Activated T-helper 17 cell treated with anti-CD3 and anti-CD28 coated beads, Interleukin-2, amount 50 U/mL, for 72 hours (primary cell): Measurements from ENCODE around the gene OR7G3. TPM values are rescaled to one million over a fixed set of nuclear protein-coding genes. Genes with fewer than 3 reads are reported as not detected.
A peak's percentile ranks its signal among the peaks of the same experiment; 100 is the strongest.

Experiments used
- ATAC-seq: fragments of 150-1000 bp; cut with Tn5 transposase; replicated peaks from 2 replicates; pipeline ENCODE4 v1.10.0; 2021; ENCODE audit warnings: mild to moderate bottlenecking, moderate library complexity
- H3K27ac Mint-ChIP-seq: one replicate; pipeline ENCODE4 v1.8.0; 2022; ENCODE audit warnings: mixed read lengths
- H3K27me3 Mint-ChIP-seq: one replicate; pipeline ENCODE4 v1.8.0; 2022; ENCODE audit warnings: mixed read lengths
- H3K36me3 Mint-ChIP-seq: one replicate; pipeline ENCODE4 v1.8.0; 2022; ENCODE audit warnings: low read depth, mild to moderate bottlenecking, mixed read lengths
- H3K4me1 Mint-ChIP-seq: one replicate; pipeline ENCODE4 v1.8.0; 2022; ENCODE audit warnings: mixed read lengths
- H3K4me3 Mint-ChIP-seq: one replicate; pipeline ENCODE4 v1.8.0; 2022; ENCODE audit warnings: mild to moderate bottlenecking, mixed read lengths
- H3K9me3 Mint-ChIP-seq: one replicate; pipeline ENCODE4 v1.8.0; 2022; ENCODE audit warnings: mixed read lengths
- total RNA-seq, 2 donors: library from RNA; stranded (reverse); gene quantifications; one replicate each; pipeline ENCODE4 v1.2.3, GENCODE V29; 2022

The OR7G3 gene
- total RNA-seq, 2 donors from 2014 or later = not detected

GRCh38 chr19:9140159-9140874 lies 13.6 kb upstream of the OR7G3 start, which contains the start of gene ZNF317:
TSS of gene ZNF317 (plus strand) at chr19:9140397. CDS start at chr19:9156017, 15,620 bp downstream.
- peak; percentile 96 for ATAC-seq
- Mint-ChIP-seq H3K36me3 (peaks cover 50% of the 10 kb centered on the region), H3K4me1 (peaks cover 15% of the 10 kb centered on the region), H3K4me3 (peak within 1 kb of the TSS; percentile 95), H3K27me3 (no peaks in the 10 kb centered on the region), H3K9me3 (peaks cover 7% of the 10 kb centered on the region), H3K27ac (peak within 1 kb of the TSS; percentile 96)

GRCh38 chr19:9139609-9140158 lies 12.9 kb upstream of the OR7G3 start:
- Mint-ChIP-seq H3K27ac (peak overlapping the region; percentile 96), H3K4me3 (peak overlapping the region; percentile 95), H3K4me1 (peaks cover 15% of the 10 kb centered on the region), H3K9me3 (peaks cover 5% of the 10 kb centered on the region), H3K27me3 (no peaks in the 10 kb centered on the region), H3K36me3 (peaks cover 44% of the 10 kb centered on the region)
- ATAC-seq = peak; percentile 2

GRCh38 chr19:9132422-9132821 lies 5.7 kb upstream of the OR7G3 start:
- H3K36me3 Mint-ChIP-seq = no peaks in the 10 kb centered on the region
- ATAC-seq = no peak
- H3K4me3 Mint-ChIP-seq = no peak overlapping the region
- no peaks in the 10 kb centered on the region for H3K4me1 Mint-ChIP-seq
- H3K27me3 Mint-ChIP-seq = peaks cover 3% of the 10 kb centered on the region
- H3K9me3 Mint-ChIP-seq = no peaks in the 10 kb centered on the region
- H3K27ac Mint-ChIP-seq = no peak overlapping the region

GRCh38 chr19:9130965-9131364 lies 4.2 kb upstream of the OR7G3 start:
- ATAC-seq = no peak
- H3K4me1 Mint-ChIP-seq = no peaks in the 10 kb centered on the region
- no peak overlapping the region for H3K4me3 Mint-ChIP-seq
- no peaks in the 10 kb centered on the region for H3K36me3 Mint-ChIP-seq
- peaks cover 18% of the 10 kb centered on the region for H3K27me3 Mint-ChIP-seq
- no peaks in the 10 kb centered on the region for H3K9me3 Mint-ChIP-seq
- H3K27ac Mint-ChIP-seq = no peak overlapping the region

- Mint-ChIP-seq H3K36me3 (no peaks in the 10 kb centered on the region), H3K4me3 (no peak overlapping the region), H3K9me3 (no peaks in the 10 kb centered on the region), H3K27me3 (peaks cover 25% of the 10 kb centered on the region), H3K27ac (no peak overlapping the region), H3K4me1 (no peaks in the 10 kb centered on the region)
- ATAC-seq = no peak
Measured at GRCh38 chr19:9128171-9128570, 1.4 kb upstream of the OR7G3 start.

GRCh38 chr19:9116547-9116946 lies 10.2 kb downstream of the OR7G3 start:
- Mint-ChIP-seq H3K4me3 (no peak overlapping the region), H3K36me3 (no peaks in the 10 kb centered on the region), H3K9me3 (no peaks in the 10 kb centered on the region), H3K27ac (no peak overlapping the region), H3K4me1 (no peaks in the 10 kb centered on the region), H3K27me3 (peaks cover 18% of the 10 kb centered on the region)
- ATAC-seq = no peak

GRCh38 chr19:9115307-9115813 lies 11.4 kb downstream of the OR7G3 start, which contains the start of gene OR7G1:
TSS of gene OR7G1 (minus strand) at chr19:9115763. CDS start at chr19:9115763, 0 bp downstream.
- no peak for ATAC-seq
- H3K4me3 Mint-ChIP-seq = no peak within 1 kb of the TSS
- H3K9me3 Mint-ChIP-seq = no peaks in the 10 kb centered on the region
- H3K4me1 Mint-ChIP-seq = no peaks in the 10 kb centered on the region
- H3K36me3 Mint-ChIP-seq = no peaks in the 10 kb centered on the region
- peaks cover 18% of the 10 kb centered on the region for H3K27me3 Mint-ChIP-seq
- no peak within 1 kb of the TSS for H3K27ac Mint-ChIP-seq

GRCh38 chr19:9109959-9110358 lies 16.8 kb downstream of the OR7G3 start:
- Mint-ChIP-seq H3K4me1 (no peaks in the 10 kb centered on the region), H3K27me3 (peaks cover 18% of the 10 kb centered on the region), H3K9me3 (no peaks in the 10 kb centered on the region), H3K36me3 (no peaks in the 10 kb centered on the region), H3K27ac (no peak overlapping the region), H3K4me3 (no peak overlapping the region)
- no peak for ATAC-seq

GRCh38 chr19:9107375-9107774 lies 19.4 kb downstream of the OR7G3 start, which contains the start of gene OR7G2:
TSS of gene OR7G2 (minus strand) at chr19:9107475. CDS start at chr19:9103243, 4,232 bp downstream.
- Mint-ChIP-seq H3K4me3 (no peak within 1 kb of the TSS), H3K27me3 (peaks cover 19% of the 10 kb centered on the region), H3K4me1 (no peaks in the 10 kb centered on the region), H3K36me3 (no peaks in the 10 kb centered on the region), H3K9me3 (no peaks in the 10 kb centered on the region), H3K27ac (no peak within 1 kb of the TSS)
- ATAC-seq = no peak

GRCh38 chr19:9086761-9087160 lies 40.0 kb downstream of the OR7G3 start, which contains the start of gene OR1M1:
TSS of gene OR1M1 (plus strand) at chr19:9087061. CDS start at chr19:9093245, 6,184 bp downstream.
- no peak for ATAC-seq
- Mint-ChIP-seq H3K27ac (no peak within 1 kb of the TSS), H3K36me3 (no peaks in the 10 kb centered on the region), H3K27me3 (peaks cover 18% of the 10 kb centered on the region), H3K9me3 (no peaks in the 10 kb centered on the region), H3K4me3 (no peak within 1 kb of the TSS), H3K4me1 (no peaks in the 10 kb centered on the region)

- Mint-ChIP-seq H3K4me1 (no peaks in the 10 kb centered on the region), H3K36me3 (no peaks in the 10 kb centered on the region)
Measured at GRCh38 chr19:9078651-9079050, 48.1 kb downstream of the OR7G3 start.

GRCh38 chr19:9076901-9077300 lies 49.8 kb downstream of the OR7G3 start:
- no peaks in the 10 kb centered on the region for H3K9me3 Mint-ChIP-seq
- no peaks in the 10 kb centered on the region for H3K27me3 Mint-ChIP-seq
- no peaks in the 10 kb centered on the region for H3K36me3 Mint-ChIP-seq
- no peaks in the 10 kb centered on the region for H3K4me1 Mint-ChIP-seq
- H3K27ac Mint-ChIP-seq = no peak overlapping the region
- no peak overlapping the region for H3K4me3 Mint-ChIP-seq
- ATAC-seq = no peak

More at GRCh38 chr19:9078651-9079050, 48.1 kb downstream of the OR7G3 start:
- no peaks in the 10 kb centered on the region for H3K9me3 Mint-ChIP-seq
- no peak overlapping the region for H3K4me3 Mint-ChIP-seq
- no peak for ATAC-seq
- H3K27ac Mint-ChIP-seq = no peak overlapping the region
- no peaks in the 10 kb centered on the region for H3K27me3 Mint-ChIP-seq
